Caco-2 (cell line): ENCODE measurements around the gene HSD17B12. TPM values are rescaled to one million over a fixed set of nuclear protein-coding genes. Genes with fewer than 3 reads are reported as not detected.
A peak's percentile ranks its signal among the peaks of the same experiment; 100 is the strongest.

ENCODE experiments used
- BruUV-seq: library from RNA; stranded (reverse); fragments of 400-500 nt; replicated peaks from 2 replicates; lab custom pipeline; 2021; lab: Mats Ljungman, UMichigan
- CTCF ChIA-PET: fragments of 300-600 bp; sonication (Branson Sonifier 250); formaldehyde crosslinking; loops from one replicate; lab custom pipeline; 2022; ENCODE audit warnings: antibody characterized with exemption; lab: Charles Lee
- POLR2A ChIA-PET: fragments of 300-600 bp; sonication (Branson Sonifier 250); formaldehyde crosslinking; loops from one replicate; lab custom pipeline; 2022; ENCODE audit warnings: antibody characterized with exemption; lab: Charles Lee
- DNase-seq, 2 experiments: peaks; one replicate each; pipeline versions ENCODE4 v3.0.0 to v3.0.0-alpha.2; 2020 to 2022
- H3K27me3 ChIP-seq: replicated peaks from 2 replicates; pipeline ENCODE4 v1.6.0; 2011; ENCODE audit warnings: low read length; ENCODE audit not compliant: control insufficient read depth, insufficient read depth
- H3K36me3 ChIP-seq: 2 replicates; pipeline ENCODE4 v1.5.1; 2011; ENCODE audit warnings: low read length; ENCODE audit not compliant: control insufficient read depth, insufficient read depth
- H3K4me1 ChIP-seq: fragments of 250-450 bp; sonication (Bioruptor Pico); 2 replicates; pipeline ENCODE4 v1.5.1; 2020; ENCODE audit warnings: mild to moderate bottlenecking
- H3K4me3 ChIP-seq: 2 replicates; pipeline ENCODE4 v1.5.1; 2011; ENCODE audit warnings: low read depth, mild to moderate bottlenecking, control low read depth, low read length
- H3K9me3 ChIP-seq: fragments of 250-450 bp; sonication (Bioruptor Pico); 2 replicates; pipeline ENCODE4 v1.5.1; 2020; ENCODE audit warnings: mild to moderate bottlenecking, moderate library complexity
- H3K27ac Mint-ChIP-seq: one replicate; pipeline ENCODE4 v1.8.0; 2022; ENCODE audit warnings: mixed read lengths; ENCODE audit not compliant: unreplicated experiment
- H3K27me3 Mint-ChIP-seq: one replicate; pipeline ENCODE4 v1.8.0; 2022; ENCODE audit warnings: mixed read lengths; ENCODE audit not compliant: insufficient read depth, unreplicated experiment
- H3K36me3 Mint-ChIP-seq: one replicate; pipeline ENCODE4 v1.8.0; 2022; ENCODE audit warnings: mild to moderate bottlenecking, mixed read lengths; ENCODE audit not compliant: insufficient read depth, unreplicated experiment
- H3K4me1 Mint-ChIP-seq: one replicate; pipeline ENCODE4 v1.8.0; 2022; ENCODE audit warnings: low read depth, mixed read lengths; ENCODE audit not compliant: unreplicated experiment
- H3K4me3 Mint-ChIP-seq: one replicate; pipeline ENCODE4 v1.8.0; 2022; ENCODE audit warnings: mild to moderate bottlenecking, moderate library complexity, mixed read lengths; ENCODE audit not compliant: unreplicated experiment
- H3K9me3 Mint-ChIP-seq: one replicate; pipeline ENCODE4 v1.8.0; 2022; ENCODE audit warnings: mixed read lengths; ENCODE audit not compliant: unreplicated experiment
- CTCF ChIP-seq, 2 experiments: fragments of 200-600 bp in 1 of 2; IDR thresholded peaks; 1 replicate in 1 of 2; 2 replicates in 1 of 2; pipeline versions ENCODE4 v1.5.1 to v1.8.0; 2011 to 2022; ENCODE audit warnings: antibody characterized with exemption in 1 of 2, control low read depth in 1 of 2, inconsistent platforms in 1 of 2, low read depth in 1 of 2, low read length in 1 of 2, mild to moderate bottlenecking in 1 of 2, moderate library complexity in 1 of 2; ENCODE audit not compliant: insufficient read depth in 1 of 2, severe bottlenecking in 1 of 2, unreplicated experiment in 1 of 2
- intact Hi-C: fragments of 100-400 bp; cut with micrococcal nuclease; formaldehyde crosslinking; loops from one replicate; pipeline ENCODE4 v1.10.0; 2022; ENCODE audit not compliant: unreplicated experiment
- total RNA-seq: library from RNA; stranded (reverse); gene quantifications from 2 replicates; pipeline ENCODE4 v1.2.3, GENCODE V29; 2022

HSD17B12 gene
- total RNA-seq, 1 experiment from 2014 or later, result 155 TPM

- Histone ChIP-seq H3K27me3 (no peaks in the 10 kb centered on the region), H3K36me3 (peaks cover 5% of the 10 kb centered on the region; the same call in 1 of the 2 replicates), H3K4me1 (no peaks in the 10 kb centered on the region), H3K4me3 (no peak overlapping the region), H3K9me3 (no peaks in the 10 kb centered on the region)
- intact Hi-C loops, result no loop called here
- no TSS peak for BruUV-seq
- Mint-ChIP-seq H3K4me3 (no peak overlapping the region), H3K27ac (no peak overlapping the region), H3K9me3 (no peaks in the 10 kb centered on the region), H3K36me3 (peaks cover 54% of the 10 kb centered on the region), H3K27me3 (no peaks in the 10 kb centered on the region), H3K4me1 (no peaks in the 10 kb centered on the region)
- TF ChIP-seq CTCF (IDR thresholded peaks at IDR 0.05; ENCODE audit: insufficient read depth in 1 of 2, low read depth in 1 of 2, low read length in 1 of 2, severe bottlenecking in 1 of 2, unreplicated experiment in 1 of 2), result no peak
- ChIA-PET POLR2A (no interaction called here), CTCF (no interaction called here)
- no peak for DNase-seq
These were observed 161.5 kb downstream of the HSD17B12 start for GRCh38 chr11:43842021-43842420.

- POLR2A ChIA-PET, result no interaction called here
- Histone ChIP-seq H3K4me3 (no peak overlapping the region), H3K27me3 (no peaks in the 10 kb centered on the region), H3K36me3 (peaks cover 3% of the 10 kb centered on the region; the same call in 1 of the 2 replicates), H3K4me1 (no peaks in the 10 kb centered on the region), H3K9me3 (no peaks in the 10 kb centered on the region)
- no peaks in the 10 kb centered on the region for H3K27me3 Mint-ChIP-seq
- peaks cover 48% of the 10 kb centered on the region for H3K36me3 Mint-ChIP-seq
- intact Hi-C loops, result no loop called here
- H3K4me1 Mint-ChIP-seq, result no peaks in the 10 kb centered on the region
- CTCF ChIA-PET, result no interaction called here
- no peak for DNase-seq
- no peak for TF ChIP-seq CTCF (IDR thresholded peaks at IDR 0.05; ENCODE audit: insufficient read depth in 1 of 2, low read depth in 1 of 2, low read length in 1 of 2, severe bottlenecking in 1 of 2, unreplicated experiment in 1 of 2)
- no peaks in the 10 kb centered on the region for H3K9me3 Mint-ChIP-seq
- BruUV-seq, result no TSS peak
- H3K4me3 Mint-ChIP-seq, result no peak overlapping the region
- H3K27ac Mint-ChIP-seq, result no peak overlapping the region
These were observed 165.3 kb downstream of the HSD17B12 start for GRCh38 chr11:43845816-43846215.

GRCh38 chr11:43852057-43852636, 171.6 kb downstream of the HSD17B12 start:
- H3K9me3 ChIP-seq, result no peaks in the 10 kb centered on the region
- H3K4me1 ChIP-seq, result no peaks in the 10 kb centered on the region
- peak; percentile 73 to 81 for TF ChIP-seq CTCF (IDR thresholded peaks at IDR 0.05; ENCODE audit: insufficient read depth in 1 of 2, low read depth in 1 of 2, low read length in 1 of 2, severe bottlenecking in 1 of 2, unreplicated experiment in 1 of 2)
- no peak overlapping the region for H3K4me3 Mint-ChIP-seq
- H3K36me3 ChIP-seq, result peaks cover 2% of the 10 kb centered on the region
- intact Hi-C loops, result loop anchor here (5.0 kb wide), 2 partner anchors 275 to 350 kb away; no protein-coding TSS in a partner anchor
- no TSS peak for BruUV-seq
- H3K9me3 Mint-ChIP-seq, result no peaks in the 10 kb centered on the region
- ChIA-PET POLR2A (interaction anchor here (0.8 kb wide), 1 partner anchor 172 kb away, joined by 4 read pairs; no protein-coding TSS in a partner anchor), CTCF (interaction anchor here (0.6 to 1.7 kb wide), 16 partner anchors 14 to 411 kb away, joined by 3 to 19 read pairs (median 4); no protein-coding TSS in a partner anchor)
- peaks cover 43% of the 10 kb centered on the region for H3K36me3 Mint-ChIP-seq
- no peaks in the 10 kb centered on the region for H3K27me3 Mint-ChIP-seq
- no peak overlapping the region for H3K27ac Mint-ChIP-seq
- no peaks in the 10 kb centered on the region for H3K4me1 Mint-ChIP-seq
- H3K4me3 ChIP-seq, result no peak overlapping the region
- peak; percentile 68 to 70 for DNase-seq
- H3K27me3 ChIP-seq, result no peaks in the 10 kb centered on the region
